HEK293T (cell line): ENCODE results near the gene METTL9.

Experiments used
- BHLHE40 ChIP-seq: fragments of 450-650 bp; IDR thresholded peaks from 2 replicates; pipeline ENCODE4 v1.6.1; 2016; ENCODE audit warnings: mild to moderate bottlenecking, moderate library complexity, borderline replicate concordance
- HDGF ChIP-seq: fragments of 450-650 bp; IDR thresholded peaks from 2 replicates; pipeline ENCODE4 v1.6.1; 2017; ENCODE audit warnings: antibody characterized with exemption, borderline replicate concordance
- NFRKB ChIP-seq: fragments of 450-650 bp; IDR thresholded peaks from 2 replicates; pipeline ENCODE4 v1.6.1; 2016; ENCODE audit warnings: mild to moderate bottlenecking, moderate library complexity
- PKNOX1 ChIP-seq: fragments of 450-650 bp; IDR thresholded peaks from 2 replicates; pipeline ENCODE4 v1.6.1; 2016

- TF ChIP-seq NFRKB (no peak), PKNOX1 (no peak), BHLHE40 (no peak), HDGF (no peak)
Observed at GRCh38 chr16:21565507-21565860, 33.9 kb upstream of the METTL9 start.
